SK-N-SH (cell line): ENCODE measurements around the gene RAB11FIP5. TPM values are rescaled to one million over a fixed set of nuclear protein-coding genes. Genes with fewer than 3 reads are reported as not detected.

Source experiments
- CTCF ChIA-PET: fragments of 300-600, 350-600 bp; formaldehyde crosslinking; extraction: SDS; loops from one replicate; lab custom pipeline; 2021; lab: Yijun Ruan, JAX
- POLR2A ChIA-PET: fragments of 350-600 bp; sonication (Branson Sonifier 250); formaldehyde crosslinking; extraction: SDS; loops from one replicate; lab custom pipeline; 2020; ENCODE audit warnings: antibody characterized with exemption, inconsistent platforms; lab: Yijun Ruan, JAX
- DNase-seq: peaks from one replicate; pipeline ENCODE4 v3.0.0; 2012
- H2AFZ ChIP-seq: fragments of 200-600 bp; sonication (generic); 2 replicates; pipeline ENCODE4 v1.8.1; 2016; ENCODE audit warnings: antibody characterized with exemption, mild to moderate bottlenecking, low read depth
- H3F3A ChIP-seq: fragments of 200-600 bp; sonication (generic); replicated peaks from 2 replicates; pipeline ENCODE3; 2016; ENCODE audit warnings: antibody characterized with exemption, mild to moderate bottlenecking; ENCODE audit not compliant: insufficient read depth
- H3K27ac ChIP-seq, 2 experiments: fragments of 200-500 bp in 1 of 2; fragments of 200-600 bp in 1 of 2; sonication (Bioruptor generic) in 1 of 2; sonication (generic), shearing (Covaris generic) in 1 of 2; 2 replicates each; pipeline versions ENCODE4 v1.5.1 to v1.6.1; 2014 to 2016; ENCODE audit warnings: low read depth in 2 of 2, inconsistent platforms in 1 of 2, low read length in 1 of 2, mild to moderate bottlenecking in 1 of 2, mixed read lengths in 1 of 2
- H3K27me3 ChIP-seq: fragments of 200-600 bp; sonication (generic), shearing (Covaris generic); 2 replicates; pipeline ENCODE4 v1.6.1; 2016; ENCODE audit warnings: mixed run types; ENCODE audit not compliant: insufficient read depth
- H3K36me3 ChIP-seq, 2 experiments: fragments of 200-500 bp in 1 of 2; fragments of 200-600 bp in 1 of 2; sonication (Bioruptor generic) in 1 of 2; sonication (generic) in 1 of 2; replicated peaks in 1 of 2; 2 replicates each; pipeline versions ENCODE3 to v1.5.1; 2014 to 2016; ENCODE audit warnings: low read length in 1 of 2, mild to moderate bottlenecking in 1 of 2; ENCODE audit not compliant: insufficient read depth in 2 of 2, control insufficient read depth in 1 of 2
- H3K4me1 ChIP-seq, 2 experiments: fragments of 200-500 bp in 1 of 2; fragments of 200-600 bp in 1 of 2; sonication (Bioruptor generic) in 1 of 2; sonication (generic), shearing (Covaris generic) in 1 of 2; 2 replicates each; pipeline versions ENCODE4 v1.5.1 to v1.6.1; 2014 to 2016; ENCODE audit warnings: low read depth in 1 of 2, low read length in 1 of 2, mixed run types in 1 of 2; ENCODE audit not compliant: insufficient read depth in 2 of 2, control insufficient read depth in 1 of 2
- H3K4me2 ChIP-seq: fragments of 200-600 bp; sonication (generic), shearing (Covaris generic); 2 replicates; pipeline ENCODE4 v1.6.1; 2017; ENCODE audit warnings: mixed run types
- H3K4me3 ChIP-seq, 2 experiments: fragments of 200-500 bp in 1 of 2; fragments of 200-600 bp in 1 of 2; sonication (Bioruptor generic) in 1 of 2; sonication (generic), shearing (Covaris generic) in 1 of 2; 2 replicates each; pipeline versions ENCODE4 v1.5.1 to v1.8.1; 2014 to 2016; ENCODE audit warnings: low read depth in 2 of 2, inconsistent platforms in 1 of 2, low read length in 1 of 2, mild to moderate bottlenecking in 1 of 2, mixed read lengths in 1 of 2, moderate library complexity in 1 of 2
- H3K79me2 ChIP-seq: fragments of 200-600 bp; sonication (generic); 2 replicates; pipeline ENCODE4 v1.8.1; 2017; ENCODE audit warnings: mild to moderate bottlenecking; ENCODE audit not compliant: insufficient read depth
- H3K9ac ChIP-seq: fragments of 200-600 bp; sonication (generic); 2 replicates; pipeline ENCODE4 v1.6.1; 2017; ENCODE audit warnings: mixed run types
- H3K9me2 ChIP-seq: fragments of 200-600 bp; sonication (generic); 2 replicates; pipeline ENCODE4 v1.6.1; 2017; ENCODE audit warnings: mixed run types
- H3K9me3 ChIP-seq: fragments of 200-600 bp; sonication (generic); 2 replicates; pipeline ENCODE4 v1.6.1; 2017; ENCODE audit warnings: mixed run types, mild to moderate bottlenecking, moderate library complexity
- H4K20me1 ChIP-seq: fragments of 200-600 bp; sonication (generic); 2 replicates; pipeline ENCODE4 v1.6.1; 2017; ENCODE audit warnings: mild to moderate bottlenecking, mixed run types; ENCODE audit not compliant: insufficient read depth
- CHD2 ChIP-seq: fragments of 150-350 bp; IDR thresholded peaks from 2 replicates; pipeline ENCODE4 v1.6.1; 2018; ENCODE audit warnings: low read length; ENCODE audit not compliant: partially characterized antibody
- FOXJ3 ChIP-seq: sonication (generic); formaldehyde crosslinking; IDR thresholded peaks from 2 replicates; pipeline ENCODE4 v1.5.1; 2020; ENCODE audit warnings: mild to moderate bottlenecking, missing genetic modification reagents
- GABPA ChIP-seq: IDR thresholded peaks from 2 replicates; pipeline ENCODE4 v1.4.0; 2012; ENCODE audit warnings: low read depth, mild to moderate bottlenecking
- GATA2 ChIP-seq: sonication (generic); formaldehyde crosslinking; IDR thresholded peaks from 2 replicates; pipeline ENCODE4 v1.5.0; 2020; ENCODE audit warnings: mild to moderate bottlenecking, missing genetic modification reagents
- IRF3 ChIP-seq: fragments of 150-350 bp; IDR thresholded peaks from 2 replicates; pipeline ENCODE4 v1.6.1; 2016; ENCODE audit warnings: mild to moderate bottlenecking, low read depth, low read length
- NFIC ChIP-seq: IDR thresholded peaks from 2 replicates; pipeline ENCODE4 v1.4.0; 2012; ENCODE audit warnings: borderline replicate concordance
- NRF1 ChIP-seq: IDR thresholded peaks from 2 replicates; pipeline ENCODE4 v1.6.1; 2012; ENCODE audit warnings: low read depth, mild to moderate bottlenecking, low read length
- PBX3 ChIP-seq: IDR thresholded peaks from 2 replicates; pipeline ENCODE4; 2012
- POLR2AphosphoS5 ChIP-seq: IDR thresholded peaks from 2 replicates; pipeline ENCODE4 v1.6.1; 2012; ENCODE audit warnings: low read depth, low read length
- RCOR1 ChIP-seq: fragments of 150-350 bp; IDR thresholded peaks from 2 replicates; pipeline ENCODE4 v1.6.1; 2017; ENCODE audit warnings: antibody characterized with exemption, low read length
- RXRA ChIP-seq: IDR thresholded peaks from 2 replicates; pipeline ENCODE4 v1.4.0; 2012; ENCODE audit warnings: low read depth, mild to moderate bottlenecking, borderline replicate concordance
- USF1 ChIP-seq: IDR thresholded peaks from 2 replicates; pipeline ENCODE4 v1.4.0; 2012; ENCODE audit warnings: low read depth, borderline replicate concordance
- WGBS: methylation state at CpG from one replicate; pipeline ENCODE4 v1.1.6; 2017; ENCODE audit warnings: low lambda C conversion rate; 5-methylcytosine and 5-hydroxymethylcytosine counted together
- polyA plus RNA-seq, 3 experiments: library from polyadenylated mRNA; depleted of rRNA; stranded (reverse); fragments of >200 nt; gene quantifications; 2 replicates each; pipeline ENCODE4 v1.2.3, GENCODE V29; 2012
- TF ChIP-seq, protein P1 (sequence below): IDR thresholded peaks from 2 replicates; pipeline ENCODE4 v1.4.0; 2012; ENCODE audit warnings: low read depth
- TF ChIP-seq, protein P2 (sequence below): fragments of 150-350 bp; IDR thresholded peaks from 2 replicates; pipeline ENCODE4 v1.6.1; 2017; ENCODE audit warnings: antibody characterized with exemption, low read length, low read depth, borderline replicate concordance
- TF ChIP-seq, protein P3 (sequence below): fragments of 200-600 bp; sonication (generic); IDR thresholded peaks from 2 replicates; pipeline ENCODE4 v1.6.1; 2017; ENCODE audit warnings: antibody characterized with exemption, mild to moderate bottlenecking, moderate library complexity

RAB11FIP5 gene
- polyA plus RNA-seq, 1 of the 3 experiments (the other 2 are of a cell fraction): 17.1 TPM

DNA sequence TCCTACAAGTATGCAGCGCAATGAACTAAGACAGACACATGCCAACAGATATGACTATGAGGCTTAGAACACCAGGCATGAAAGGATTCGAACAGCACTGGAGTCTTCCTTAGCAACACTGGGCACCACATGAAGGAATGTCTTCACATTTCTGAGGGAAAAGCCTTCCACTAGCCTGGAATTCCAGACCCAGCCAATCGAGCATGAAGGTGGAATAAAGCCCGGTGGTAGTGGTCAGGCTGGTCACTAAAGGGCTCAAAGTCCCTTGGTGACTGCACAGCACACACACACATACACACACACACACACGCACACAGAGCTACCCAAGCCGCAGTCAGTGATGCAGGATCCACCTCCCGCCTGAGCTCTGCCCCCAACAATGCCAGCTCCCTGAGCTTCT lies 21.6 kb downstream of the RAB11FIP5 start:
- POLR2A ChIA-PET: no interaction called here
- Histone ChIP-seq H3K4me3 (no peak overlapping the region), H3F3A (peaks cover 13% of the 10 kb centered on the region), H3K9me2 (no peaks in the 10 kb centered on the region), H4K20me1 (peaks cover 49% of the 10 kb centered on the region), H3K27ac (peak overlapping the region in 1 of 2 experiments; percentile 93; a peak in 2 of 4 replicates), H2AFZ (no peak overlapping the region), H3K36me3 (peaks cover 0 to 17% of the 10 kb centered on the region in 2 experiments), H3K9ac (no peak overlapping the region), H3K27me3 (no peaks in the 10 kb centered on the region), H3K4me1 (peaks cover 20 to 33% of the 10 kb centered on the region in 2 experiments; a peak in 2 of 4 replicates), H3K4me2 (0 out of 2 replicates have a peak overlapping the region, but pooled peaks have one; percentile 5), H3K9me3 (no peaks in the 10 kb centered on the region), H3K79me2 (peaks cover 93% of the 10 kb centered on the region)
- 86% methylated on average over 6 of the region's 7 CpGs for WGBS
- no peak for DNase-seq
- TF ChIP-seq IRF3 (no peak), PBX3 (no peak), GABPA (no peak), RCOR1 (no peak), NRF1 (no peak), CHD2 (no peak), RXRA (no peak), GATA2 (no peak), NFIC (no peak), FOXJ3 (no peak), POLR2AphosphoS5 (no peak), USF1 (no peak)
- TF ChIP-seq, protein P1, sequence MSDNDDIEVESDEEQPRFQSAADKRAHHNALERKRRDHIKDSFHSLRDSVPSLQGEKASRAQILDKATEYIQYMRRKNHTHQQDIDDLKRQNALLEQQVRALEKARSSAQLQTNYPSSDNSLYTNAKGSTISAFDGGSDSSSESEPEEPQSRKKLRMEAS: no peak
- TF ChIP-seq, protein P2, sequence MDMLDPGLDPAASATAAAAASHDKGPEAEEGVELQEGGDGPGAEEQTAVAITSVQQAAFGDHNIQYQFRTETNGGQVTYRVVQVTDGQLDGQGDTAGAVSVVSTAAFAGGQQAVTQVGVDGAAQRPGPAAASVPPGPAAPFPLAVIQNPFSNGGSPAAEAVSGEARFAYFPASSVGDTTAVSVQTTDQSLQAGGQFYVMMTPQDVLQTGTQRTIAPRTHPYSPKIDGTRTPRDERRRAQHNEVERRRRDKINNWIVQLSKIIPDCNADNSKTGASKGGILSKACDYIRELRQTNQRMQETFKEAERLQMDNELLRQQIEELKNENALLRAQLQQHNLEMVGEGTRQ: no peak
- TF ChIP-seq, protein P3, sequence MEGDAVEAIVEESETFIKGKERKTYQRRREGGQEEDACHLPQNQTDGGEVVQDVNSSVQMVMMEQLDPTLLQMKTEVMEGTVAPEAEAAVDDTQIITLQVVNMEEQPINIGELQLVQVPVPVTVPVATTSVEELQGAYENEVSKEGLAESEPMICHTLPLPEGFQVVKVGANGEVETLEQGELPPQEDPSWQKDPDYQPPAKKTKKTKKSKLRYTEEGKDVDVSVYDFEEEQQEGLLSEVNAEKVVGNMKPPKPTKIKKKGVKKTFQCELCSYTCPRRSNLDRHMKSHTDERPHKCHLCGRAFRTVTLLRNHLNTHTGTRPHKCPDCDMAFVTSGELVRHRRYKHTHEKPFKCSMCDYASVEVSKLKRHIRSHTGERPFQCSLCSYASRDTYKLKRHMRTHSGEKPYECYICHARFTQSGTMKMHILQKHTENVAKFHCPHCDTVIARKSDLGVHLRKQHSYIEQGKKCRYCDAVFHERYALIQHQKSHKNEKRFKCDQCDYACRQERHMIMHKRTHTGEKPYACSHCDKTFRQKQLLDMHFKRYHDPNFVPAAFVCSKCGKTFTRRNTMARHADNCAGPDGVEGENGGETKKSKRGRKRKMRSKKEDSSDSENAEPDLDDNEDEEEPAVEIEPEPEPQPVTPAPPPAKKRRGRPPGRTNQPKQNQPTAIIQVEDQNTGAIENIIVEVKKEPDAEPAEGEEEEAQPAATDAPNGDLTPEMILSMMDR: no peak
- CTCF ChIA-PET: interaction anchor here (0.8 to 21.6 kb wide), 2 partner anchors 8 to 65 kb away, joined by 3 to 267 read pairs; no protein-coding TSS in a partner anchor
